Placental pericyte (primary cell): ENCODE data around the gene RNF20. TPM values are rescaled to one million over a fixed set of nuclear protein-coding genes. Genes with fewer than 3 reads are reported as not detected.

Experiments
- small RNA-seq: library from RNA; depleted of rRNA; stranded (forward); fragments of <200 nt; gene quantifications from one replicate; pipeline ENCODE3, GENCODE V24; 2012; ENCODE audit warnings: low replicate concordance
- total RNA-seq: library from RNA; depleted of rRNA; stranded (reverse); fragments of >200 nt; gene quantifications from 2 replicates; pipeline ENCODE4 v1.2.3, GENCODE V29; 2012

Gene RNF20, protein sequence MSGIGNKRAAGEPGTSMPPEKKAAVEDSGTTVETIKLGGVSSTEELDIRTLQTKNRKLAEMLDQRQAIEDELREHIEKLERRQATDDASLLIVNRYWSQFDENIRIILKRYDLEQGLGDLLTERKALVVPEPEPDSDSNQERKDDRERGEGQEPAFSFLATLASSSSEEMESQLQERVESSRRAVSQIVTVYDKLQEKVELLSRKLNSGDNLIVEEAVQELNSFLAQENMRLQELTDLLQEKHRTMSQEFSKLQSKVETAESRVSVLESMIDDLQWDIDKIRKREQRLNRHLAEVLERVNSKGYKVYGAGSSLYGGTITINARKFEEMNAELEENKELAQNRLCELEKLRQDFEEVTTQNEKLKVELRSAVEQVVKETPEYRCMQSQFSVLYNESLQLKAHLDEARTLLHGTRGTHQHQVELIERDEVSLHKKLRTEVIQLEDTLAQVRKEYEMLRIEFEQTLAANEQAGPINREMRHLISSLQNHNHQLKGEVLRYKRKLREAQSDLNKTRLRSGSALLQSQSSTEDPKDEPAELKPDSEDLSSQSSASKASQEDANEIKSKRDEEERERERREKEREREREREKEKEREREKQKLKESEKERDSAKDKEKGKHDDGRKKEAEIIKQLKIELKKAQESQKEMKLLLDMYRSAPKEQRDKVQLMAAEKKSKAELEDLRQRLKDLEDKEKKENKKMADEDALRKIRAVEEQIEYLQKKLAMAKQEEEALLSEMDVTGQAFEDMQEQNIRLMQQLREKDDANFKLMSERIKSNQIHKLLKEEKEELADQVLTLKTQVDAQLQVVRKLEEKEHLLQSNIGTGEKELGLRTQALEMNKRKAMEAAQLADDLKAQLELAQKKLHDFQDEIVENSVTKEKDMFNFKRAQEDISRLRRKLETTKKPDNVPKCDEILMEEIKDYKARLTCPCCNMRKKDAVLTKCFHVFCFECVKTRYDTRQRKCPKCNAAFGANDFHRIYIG
- 23.5 and 31.1 TPM in 2 replicates for total RNA-seq

DNA sequence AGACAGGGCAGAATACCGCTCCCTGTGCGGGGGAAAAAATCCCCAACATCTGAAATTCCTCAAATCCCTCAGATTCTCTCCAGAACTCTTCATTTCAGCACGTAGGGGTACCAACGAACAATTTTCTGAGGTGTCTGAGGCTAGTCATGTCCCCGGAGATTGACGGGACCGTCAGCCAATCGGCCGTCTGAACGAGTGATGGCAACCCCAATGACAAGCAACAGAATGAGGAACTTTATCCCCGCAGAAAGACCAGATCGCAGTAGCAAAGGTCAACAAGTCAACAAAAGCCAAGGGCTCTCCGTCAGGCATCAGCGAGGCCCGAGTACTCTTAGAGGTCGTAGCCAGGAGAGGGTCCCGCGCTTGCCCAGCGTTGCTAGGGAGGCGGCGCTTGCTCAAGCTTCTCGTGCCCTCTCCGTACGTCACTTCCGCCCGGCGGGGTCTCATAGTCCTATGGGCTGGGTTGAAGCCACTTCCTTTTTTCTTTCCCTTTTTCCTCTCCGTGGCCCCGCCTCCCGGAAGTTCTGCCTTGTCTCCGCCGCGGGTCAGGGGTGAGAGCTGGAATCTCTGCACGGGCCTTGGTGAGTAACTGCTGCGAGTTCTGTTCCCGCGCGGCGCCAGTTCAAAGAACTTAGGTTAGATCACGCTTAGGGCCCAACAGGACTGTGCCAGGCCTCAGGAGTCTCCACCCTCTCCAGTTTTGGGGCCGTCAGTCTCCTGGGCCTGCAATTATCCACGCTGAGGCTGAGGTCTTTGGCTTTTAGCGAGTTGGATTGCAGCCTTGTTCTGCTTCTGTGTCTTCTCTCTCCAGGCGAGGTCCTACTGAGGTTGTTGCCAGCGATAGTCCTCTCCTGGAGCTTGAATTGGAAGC is at the start of gene RNF20:
Gene RNF20, plus strand, starts transcription at position 520 of the 871 bp plus-strand sequence. CDS start 1,571 bp downstream, outside the sequence.

DNA sequence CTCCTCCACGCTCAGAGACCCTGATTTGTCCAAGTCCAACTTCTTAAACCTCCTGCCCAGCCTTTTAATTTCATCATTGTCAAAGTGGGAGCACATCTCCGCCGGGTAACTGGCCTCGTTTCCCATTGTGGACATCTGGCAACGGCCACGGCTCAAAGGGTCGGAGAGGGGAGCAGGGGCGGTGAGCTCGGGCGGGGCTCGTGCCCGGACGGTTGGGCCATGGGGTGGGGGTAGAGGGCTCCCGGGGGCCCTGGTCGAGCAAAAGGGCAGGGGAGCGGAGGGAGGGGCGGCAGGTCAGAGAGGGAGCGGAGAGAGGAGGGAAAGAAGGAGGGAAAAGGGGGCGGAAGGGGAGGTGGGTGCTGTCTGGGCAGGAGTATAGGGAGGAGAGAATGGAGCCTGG is 61.1 kb downstream of the RNF20 start, which contains the start of gene PPP3R2:
Gene PPP3R2, minus strand, starts transcription at position 174 of the 400 bp plus-strand sequence. Its CDS starts 48 bp downstream, at position 126.

Small RNA genes within 50 kb of the gene (small RNA-seq; reads per million reads assigned to genes)
- not detected for gene AL353621.1

Other genes starting within 250 kb of the RNF20 start
- 0.14 TPM in 1 of 2 replicates, not detected in the other for gene BAAT, start 148.8 kb upstream of the RNF20 start, total RNA-seq
- gene MRPL50, start 135.2 kb upstream of the RNF20 start, total RNA-seq, result 6.3 and 11.2 TPM in 2 replicates
- 11.4 and 13.7 TPM in 2 replicates for gene ZNF189, start 135.0 kb upstream of the RNF20 start, total RNA-seq
- gene ALDOB, start 98.1 kb upstream of the RNF20 start, total RNA-seq, result not detected in 2 replicates
- not detected in 2 replicates for gene PPP3R2, start 61.1 kb downstream of the RNF20 start, total RNA-seq
- not detected in 2 replicates for gene GRIN3A, start 204.8 kb downstream of the RNF20 start, total RNA-seq